ENCODE measurements around the gene HSPB7.
"Not testable (repeated sequence)": the region's sequence is repeated elsewhere in the genome, so short reads cannot be mapped to it uniquely, and the experiment has no call there.

HSPB7 gene

DNA sequence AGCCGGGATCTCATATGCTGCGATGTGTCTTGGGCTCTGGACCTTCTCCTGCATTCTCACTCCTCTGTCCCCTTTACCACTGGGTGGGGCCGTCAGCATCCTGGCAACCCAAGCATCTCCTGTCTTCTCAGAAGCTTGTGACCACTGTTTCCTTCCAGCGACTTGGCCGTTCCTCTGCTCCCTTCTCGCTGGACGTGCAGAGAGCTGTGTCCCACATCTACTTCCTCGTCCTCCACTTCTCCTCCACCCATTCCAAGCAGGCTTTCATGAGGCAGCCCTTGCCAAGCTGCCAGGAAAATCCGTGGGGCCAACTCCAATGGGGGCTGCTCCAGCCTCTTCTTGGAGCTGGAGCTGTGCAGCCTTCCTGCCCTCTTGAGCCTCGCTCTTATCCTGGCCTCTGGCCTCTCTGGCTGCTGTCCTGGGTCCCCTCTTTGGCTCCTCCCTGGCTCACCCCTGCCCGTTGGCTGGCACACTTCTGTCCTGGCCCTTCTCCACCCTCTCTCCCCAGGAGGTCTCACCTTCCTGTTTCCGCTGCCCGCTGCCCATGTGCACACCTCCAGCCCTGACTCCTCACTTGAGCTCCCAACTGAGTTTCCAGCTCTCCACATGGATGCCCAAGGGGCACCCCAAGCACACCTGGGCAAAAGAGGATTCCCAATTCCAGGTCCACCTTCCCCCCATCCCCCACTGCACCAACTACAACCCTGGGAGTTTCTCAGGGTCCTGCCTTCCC is 46.9 kb upstream of the HSPB7 start:
- Histone ChIP-seq H3K36me3 (replicated peaks; ENCODE audit: low read depth, low read length) (no peaks in the 10 kb centered on the region), H3K79me2 (ENCODE audit: low read length) (no peaks in the 10 kb centered on the region), H4K20me1 (ENCODE audit: insufficient read depth, low read length) (no peaks in the 10 kb centered on the region), H3K4me3 (ENCODE audit: low read length) (no peak overlapping the region), H3K4me1 (ENCODE audit: low read length) (no peaks in the 10 kb centered on the region), H3K9ac (ENCODE audit: low read length) (no peak overlapping the region), H3K4me2 (ENCODE audit: low read length) (no peak overlapping the region), H3K27ac (ENCODE audit: low read length) (no peak overlapping the region), H2AFZ (ENCODE audit: low read depth, low read length) (no peak overlapping the region), H3K27me3 (ENCODE audit: low read depth, low read length) (peaks cover 21% of the 10 kb centered on the region; the same call in 1 of the 2 replicates), H3K9me3 (ENCODE audit: insufficient read depth, low read length) (no peaks in the 10 kb centered on the region)
- TF ChIP-seq CTCF (IDR thresholded peaks at IDR 0.05; ENCODE audit: low read depth, low read length), result no peak
- TF ChIP-seq EZH2phosphoT487 (IDR thresholded peaks at IDR 0.05; ENCODE audit: low read depth), result no peak

DNA sequence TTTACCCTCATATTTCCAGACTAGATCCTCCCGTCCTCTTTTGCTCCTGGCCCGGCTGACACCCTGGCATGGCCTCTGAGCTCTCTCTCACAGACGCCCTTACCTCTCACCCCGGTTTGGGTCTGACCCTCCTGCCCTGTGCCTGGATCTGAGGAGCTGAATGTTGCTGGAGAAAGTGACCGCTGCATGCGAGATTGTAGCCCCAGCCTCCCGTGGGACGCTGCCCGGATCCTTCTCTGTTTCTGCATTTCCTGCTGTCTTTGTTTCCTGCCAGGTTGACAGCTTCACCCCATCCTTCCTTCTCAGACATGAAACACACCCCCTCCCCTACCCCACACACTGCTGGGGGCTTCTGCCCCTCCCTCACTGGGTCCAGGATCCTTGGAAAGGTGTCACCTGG is 46.1 kb upstream of the HSPB7 start:
- no peaks in the 10 kb centered on the region for H3K36me3 ChIP-seq (replicated peaks; ENCODE audit: low read depth, low read length)
- H3K9ac ChIP-seq (ENCODE audit: low read length), result no peak overlapping the region
- no peak overlapping the region for H2AFZ ChIP-seq (ENCODE audit: low read depth, low read length)
- H3K4me2 ChIP-seq (ENCODE audit: low read length), result no peak overlapping the region
- H3K27ac ChIP-seq (ENCODE audit: low read length), result no peak overlapping the region
- TF ChIP-seq CTCF (IDR thresholded peaks at IDR 0.05; ENCODE audit: low read depth, low read length), result no peak
- no peak for TF ChIP-seq EZH2phosphoT487 (IDR thresholded peaks at IDR 0.05; ENCODE audit: low read depth)
- H3K9me3 ChIP-seq (ENCODE audit: insufficient read depth, low read length), result no peaks in the 10 kb centered on the region
- no peak overlapping the region for H3K4me3 ChIP-seq (ENCODE audit: low read length)
- H4K20me1 ChIP-seq (ENCODE audit: insufficient read depth, low read length), result no peaks in the 10 kb centered on the region
- peaks cover 21% of the 10 kb centered on the region; the same call in 1 of the 2 replicates for H3K27me3 ChIP-seq (ENCODE audit: low read depth, low read length)
- H3K79me2 ChIP-seq (ENCODE audit: low read length), result no peaks in the 10 kb centered on the region
- peaks cover 3% of the 10 kb centered on the region; the same call in 1 of the 2 replicates for H3K4me1 ChIP-seq (ENCODE audit: low read length)

GRCh38 chr1:16063226-16063829 is 45.5 kb upstream of the HSPB7 start:
- no peaks in the 10 kb centered on the region for H3K36me3 ChIP-seq (replicated peaks; ENCODE audit: low read depth, low read length)
- H3K9ac ChIP-seq (ENCODE audit: low read length), result no peak overlapping the region
- H4K20me1 ChIP-seq (ENCODE audit: insufficient read depth, low read length), result no peaks in the 10 kb centered on the region
- no peak overlapping the region for H3K4me3 ChIP-seq (ENCODE audit: low read length)
- no peaks in the 10 kb centered on the region for H3K79me2 ChIP-seq (ENCODE audit: low read length)
- H3K9me3 ChIP-seq (ENCODE audit: insufficient read depth, low read length), result no peaks in the 10 kb centered on the region
- TF ChIP-seq EZH2phosphoT487 (IDR thresholded peaks at IDR 0.05; ENCODE audit: low read depth) (no peak), CTCF (IDR thresholded peaks at IDR 0.05; ENCODE audit: low read depth, low read length) (no peak)
- H3K27ac ChIP-seq (ENCODE audit: low read length), result no peak overlapping the region
- no peak overlapping the region for H2AFZ ChIP-seq (ENCODE audit: low read depth, low read length)
- H3K4me1 ChIP-seq (ENCODE audit: low read length), result peaks cover 6% of the 10 kb centered on the region; the same call in 1 of the 2 replicates
- H3K27me3 ChIP-seq (ENCODE audit: low read depth, low read length), result peaks cover 21% of the 10 kb centered on the region; the same call in 1 of the 2 replicates
- H3K4me2 ChIP-seq (ENCODE audit: low read length), result no peak overlapping the region

DNA sequence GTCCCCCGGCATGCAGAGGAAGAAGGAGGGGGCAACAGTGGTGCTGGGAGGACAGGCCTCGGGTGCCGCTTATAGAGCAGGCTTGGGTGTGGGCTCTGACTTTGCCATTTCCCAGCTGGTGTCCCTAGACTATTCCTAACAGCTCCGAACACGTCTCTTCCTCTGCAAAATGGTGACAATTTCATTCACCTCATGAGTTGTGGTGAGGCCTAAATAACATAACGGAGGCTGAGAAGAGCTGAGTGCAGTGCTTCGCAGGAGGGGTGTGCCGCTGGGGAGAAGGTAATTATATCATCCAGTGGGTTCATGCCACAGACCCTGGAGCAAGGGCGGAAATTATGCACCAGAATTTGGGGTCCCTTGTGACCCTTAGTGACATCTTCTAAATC is 44.8 kb upstream of the HSPB7 start:
- H4K20me1 ChIP-seq (ENCODE audit: insufficient read depth, low read length); H3K79me2 ChIP-seq (ENCODE audit: low read length); H3K36me3 ChIP-seq (replicated peaks; ENCODE audit: low read depth, low read length); H3K4me3 ChIP-seq (ENCODE audit: low read length); H3K9me3 ChIP-seq (ENCODE audit: insufficient read depth, low read length); H3K4me2 ChIP-seq (ENCODE audit: low read length); H3K27ac ChIP-seq (ENCODE audit: low read length); H3K4me1 ChIP-seq (ENCODE audit: low read length); H3K9ac ChIP-seq (ENCODE audit: low read length); H2AFZ ChIP-seq (ENCODE audit: low read depth, low read length): not testable (repeated sequence)
- H3K27me3 ChIP-seq (ENCODE audit: low read depth, low read length), result peaks cover 21% of the 10 kb centered on the region; the same call in 1 of the 2 replicates

DNA sequence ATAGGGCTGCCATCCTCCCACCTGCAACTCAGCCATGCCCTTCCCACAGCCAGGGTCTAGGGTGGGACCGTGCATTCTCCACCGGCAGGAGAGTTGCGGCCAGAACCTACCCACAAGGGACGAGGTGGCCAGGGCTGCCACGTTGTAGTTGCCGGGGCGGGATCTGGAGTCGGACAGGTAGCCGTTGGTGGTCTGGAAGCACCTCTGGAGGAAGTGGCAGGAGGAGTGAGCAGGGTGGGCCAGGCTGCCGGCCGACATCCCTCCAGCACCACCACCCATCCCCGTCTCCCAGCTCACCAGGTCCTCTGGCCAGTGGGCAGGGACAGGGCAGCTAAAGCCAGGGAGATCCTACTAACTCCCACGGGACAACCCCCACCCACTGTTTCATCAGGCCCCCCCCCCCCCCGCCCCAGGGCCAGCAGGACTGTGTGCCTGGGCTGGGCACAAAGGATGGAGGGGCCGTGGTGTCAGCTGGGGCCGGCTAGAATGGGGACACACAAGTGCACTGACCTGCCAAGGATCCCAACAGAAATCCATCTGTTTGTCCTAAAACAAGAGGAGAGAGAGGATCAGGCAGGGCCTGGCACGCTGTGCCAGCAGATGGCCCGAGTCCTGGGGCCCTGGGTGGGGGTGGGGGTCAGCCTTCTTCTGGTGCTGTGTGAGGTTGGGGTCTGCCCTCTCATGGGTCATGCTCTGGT is 44.3 kb upstream of the HSPB7 start:
- not testable (repeated sequence) for H4K20me1 ChIP-seq (ENCODE audit: insufficient read depth, low read length); H3K4me2 ChIP-seq (ENCODE audit: low read length); H3K9ac ChIP-seq (ENCODE audit: low read length); H2AFZ ChIP-seq (ENCODE audit: low read depth, low read length); H3K4me1 ChIP-seq (ENCODE audit: low read length); H3K4me3 ChIP-seq (ENCODE audit: low read length); H3K36me3 ChIP-seq (replicated peaks; ENCODE audit: low read depth, low read length); H3K27ac ChIP-seq (ENCODE audit: low read length); H3K79me2 ChIP-seq (ENCODE audit: low read length); H3K9me3 ChIP-seq (ENCODE audit: insufficient read depth, low read length)
- peaks cover 18% of the 10 kb centered on the region; the same call in 1 of the 2 replicates for H3K27me3 ChIP-seq (ENCODE audit: low read depth, low read length)

Data from OCI-LY3 (cell line).